Measurements from ENCODE around the gene RBP5. TPM values are rescaled to one million over a fixed set of nuclear protein-coding genes. Genes with fewer than 3 reads are reported as not detected.

RBP5 gene
- total and polyA plus RNA-seq, 4 donors = 12.9 to 108 (median 63.6) TPM

- 88% methylated on average over 10 of the region's 10 CpGs for WGBS
- TF ChIP-seq FOXA2 (IDR thresholded peaks at IDR 0.05) (no peak), YY1 (IDR thresholded peaks at IDR 0.05) (no peak), FOXA1 (IDR thresholded peaks at IDR 0.05) (no peak), TAF1 (conservative IDR thresholded peaks at IDR 0.05) (no peak), CTCF (IDR thresholded peaks at IDR 0.05; ENCODE audit: low read depth, low read length, missing input control) (no peak), MAX (IDR thresholded peaks at IDR 0.05) (no peak), ATF3 (IDR thresholded peaks at IDR 0.05) (no peak), NR2F2 (IDR thresholded peaks at IDR 0.05) (no peak), RAD21 (IDR thresholded peaks at IDR 0.05) (no peak), GABPA (IDR thresholded peaks at IDR 0.05 in 1 of 2, conservative IDR thresholded peaks at IDR 0.05 in 1 of 2) (no peak), SP1 (IDR thresholded peaks at IDR 0.05) (no peak), HNF4G (IDR thresholded peaks at IDR 0.05) (no peak)
- no peak overlapping the region for H3K9ac ChIP-seq (ENCODE audit: low read depth in 1 of 2, low read length in 2 of 2)
- H3K27me3 ChIP-seq (ENCODE audit: control insufficient read depth in 4 of 4, insufficient read depth in 4 of 4, low read length in 3 of 4) = no peaks in the 10 kb centered on the region
- H3K4me3 ChIP-seq (ENCODE audit: low read depth in 1 of 3, low read length in 3 of 3) = no peak overlapping the region
- no peak for DNase-seq (ENCODE audit: low spot score)
- peaks cover 3 to 22% (median 15%) of the 10 kb centered on the region in 4 donors for H3K4me1 ChIP-seq (ENCODE audit: control insufficient read depth in 4 of 4, insufficient read depth in 4 of 4, low read length in 3 of 4)
- H3K36me3 ChIP-seq (ENCODE audit: control insufficient read depth in 4 of 4, insufficient read depth in 3 of 4, low read depth in 1 of 4, low read length in 3 of 4) = peaks cover 8 to 42% (median 25%) of the 10 kb centered on the region in 4 donors
- no peaks in the 10 kb centered on the region for H3K9me3 ChIP-seq (ENCODE audit: control insufficient read depth in 4 of 4, low read length in 3 of 4)
- H3K27ac ChIP-seq (ENCODE audit: low read depth in 1 of 2, low read length in 2 of 2) = no peak overlapping the region
These were observed 27.0 kb downstream of the RBP5 start for GRCh38 chr12:7101694-7102131.

- no peak overlapping the region for H3K9ac ChIP-seq (ENCODE audit: low read depth in 1 of 2, low read length in 2 of 2)
- no peak for TF ChIP-seq JUND (IDR thresholded peaks at IDR 0.05)
- no peak for TF ChIP-seq SP1 (IDR thresholded peaks at IDR 0.05)
- no peak for TF ChIP-seq REST (IDR thresholded peaks at IDR 0.05)
- no peak for TF ChIP-seq HNF4A (conservative IDR thresholded peaks at IDR 0.05)
- TF ChIP-seq NR2F2 (IDR thresholded peaks at IDR 0.05) = no peak
- TF ChIP-seq FOXA1 (IDR thresholded peaks at IDR 0.05) = no peak
- TF ChIP-seq TAF1 (conservative IDR thresholded peaks at IDR 0.05) = no peak
- no peak for TF ChIP-seq ATF3 (IDR thresholded peaks at IDR 0.05)
- no peak for TF ChIP-seq YY1 (IDR thresholded peaks at IDR 0.05)
- TF ChIP-seq RAD21 (IDR thresholded peaks at IDR 0.05) = no peak
- TF ChIP-seq ZBTB33 (IDR thresholded peaks at IDR 0.05) = no peak
- TF ChIP-seq HNF4G (IDR thresholded peaks at IDR 0.05) = no peak
- no peak for TF ChIP-seq GABPA (IDR thresholded peaks at IDR 0.05 in 1 of 2, conservative IDR thresholded peaks at IDR 0.05 in 1 of 2)
- peaks cover 8 to 42% (median 23%) of the 10 kb centered on the region in 4 donors for H3K36me3 ChIP-seq (ENCODE audit: control insufficient read depth in 4 of 4, insufficient read depth in 3 of 4, low read depth in 1 of 4, low read length in 3 of 4)
- H3K27ac ChIP-seq (ENCODE audit: low read depth in 1 of 2, low read length in 2 of 2) = no peak overlapping the region
- no peaks in the 10 kb centered on the region for H3K27me3 ChIP-seq (ENCODE audit: control insufficient read depth in 4 of 4, insufficient read depth in 4 of 4, low read length in 3 of 4)
- 89% methylated on average over 4 of the region's 4 CpGs for WGBS
- no peak overlapping the region for H3K4me3 ChIP-seq (ENCODE audit: low read depth in 1 of 3, low read length in 3 of 3)
- H3K9me3 ChIP-seq (ENCODE audit: control insufficient read depth in 4 of 4, low read length in 3 of 4) = no peaks in the 10 kb centered on the region
- no peak for DNase-seq (ENCODE audit: low spot score)
- peaks cover 3 to 21% (median 14%) of the 10 kb centered on the region in 4 donors for H3K4me1 ChIP-seq (ENCODE audit: control insufficient read depth in 4 of 4, insufficient read depth in 4 of 4, low read length in 3 of 4)
These were observed 27.5 kb downstream of the RBP5 start for GRCh38 chr12:7101047-7101693.

Data from liver (tissue), 9 donors.